ENCODE data around the gene PRDM1. TPM values are rescaled to one million over a fixed set of nuclear protein-coding genes. Genes with fewer than 3 reads are reported as not detected.
A peak's percentile ranks its signal among the peaks of the same experiment; 100 is the strongest.

Gene PRDM1
- total RNA-seq, 1 donor from 2014 or later: 10.5 TPM

- no peak for TF ChIP-seq CTCF (IDR thresholded peaks at IDR 0.05; ENCODE audit: insufficient read depth, low read depth, low read length)
- no peak for TF ChIP-seq EZH2 (IDR thresholded peaks at IDR 0.05; ENCODE audit: insufficient read depth, low read length)
- no peak overlapping the region for H3K4me3 Mint-ChIP-seq (ENCODE audit: unreplicated experiment)
- Histone ChIP-seq H3K4me1 (ENCODE audit: insufficient read depth, low read length) (peaks cover 16% of the 10 kb centered on the region), H3K79me2 (ENCODE audit: insufficient read depth, low read length) (no peaks in the 10 kb centered on the region), H3K36me3 (ENCODE audit: insufficient read depth, low read length) (no peaks in the 10 kb centered on the region), H3K4me3 (ENCODE audit: insufficient read depth, low read depth, low read length) (no peak overlapping the region), H3K27ac (ENCODE audit: low read depth, low read length) (no peak overlapping the region), H3K27me3 (ENCODE audit: insufficient read depth, low read length) (no peaks in the 10 kb centered on the region), H3K9ac (ENCODE audit: low read length) (no peak overlapping the region), H3K4me2 (ENCODE audit: low read length) (no peak overlapping the region), H3K9me3 (ENCODE audit: insufficient read depth, low read depth, low read length) (no peaks in the 10 kb centered on the region), H4K20me1 (ENCODE audit: insufficient read depth, low read length) (no peaks in the 10 kb centered on the region), H2AFZ (ENCODE audit: low read depth, low read length) (no peak overlapping the region)
- no peak for FAIRE-seq
- H3K36me3 Mint-ChIP-seq (ENCODE audit: low read depth, unreplicated experiment): no peaks in the 10 kb centered on the region
- no peaks in the 10 kb centered on the region for H3K27me3 Mint-ChIP-seq (ENCODE audit: low read depth, unreplicated experiment)
- DNase-seq (ENCODE audit: low read depth): peak; percentile 46
- H3K4me1 Mint-ChIP-seq (ENCODE audit: low read depth, unreplicated experiment): peaks cover 9% of the 10 kb centered on the region
- no peak overlapping the region for H3K27ac Mint-ChIP-seq (ENCODE audit: unreplicated experiment)
- H3K9me3 Mint-ChIP-seq (ENCODE audit: unreplicated experiment): no peaks in the 10 kb centered on the region
Measured at GRCh38 chr6:106066989-106067388, 19.1 kb upstream of the PRDM1 start.

GRCh38 chr6:106069478-106069877 lies 16.7 kb upstream of the PRDM1 start:
- Histone ChIP-seq H3K9ac (ENCODE audit: low read length) (no peak overlapping the region), H3K4me1 (ENCODE audit: insufficient read depth, low read length) (peaks cover 9% of the 10 kb centered on the region), H4K20me1 (ENCODE audit: insufficient read depth, low read length) (no peaks in the 10 kb centered on the region), H3K4me2 (ENCODE audit: low read length) (peak overlapping the region; percentile 33), H3K36me3 (ENCODE audit: insufficient read depth, low read length) (no peaks in the 10 kb centered on the region), H3K27me3 (ENCODE audit: insufficient read depth, low read length) (peaks cover 3% of the 10 kb centered on the region), H3K9me3 (ENCODE audit: insufficient read depth, low read depth, low read length) (no peaks in the 10 kb centered on the region), H3K4me3 (ENCODE audit: insufficient read depth, low read depth, low read length) (no peak overlapping the region), H3K79me2 (ENCODE audit: insufficient read depth, low read length) (no peaks in the 10 kb centered on the region), H2AFZ (ENCODE audit: low read depth, low read length) (no peak overlapping the region), H3K27ac (ENCODE audit: low read depth, low read length) (no peak overlapping the region)
- DNase-seq (ENCODE audit: low read depth): peak; percentile 84
- FAIRE-seq: no peak
- Mint-ChIP-seq H3K27me3 (ENCODE audit: low read depth, unreplicated experiment) (no peaks in the 10 kb centered on the region), H3K4me3 (ENCODE audit: unreplicated experiment) (no peak overlapping the region), H3K36me3 (ENCODE audit: low read depth, unreplicated experiment) (no peaks in the 10 kb centered on the region), H3K27ac (ENCODE audit: unreplicated experiment) (no peak overlapping the region), H3K9me3 (ENCODE audit: unreplicated experiment) (no peaks in the 10 kb centered on the region), H3K4me1 (ENCODE audit: low read depth, unreplicated experiment) (peaks cover 9% of the 10 kb centered on the region)
- TF ChIP-seq CTCF (IDR thresholded peaks at IDR 0.05; ENCODE audit: insufficient read depth, low read depth, low read length): no peak
- no peak for TF ChIP-seq EZH2 (IDR thresholded peaks at IDR 0.05; ENCODE audit: insufficient read depth, low read length)

- Histone ChIP-seq H3K79me2 (ENCODE audit: insufficient read depth, low read length) (no peaks in the 10 kb centered on the region), H3K9ac (ENCODE audit: low read length) (no peak overlapping the region), H3K9me3 (ENCODE audit: insufficient read depth, low read depth, low read length) (no peaks in the 10 kb centered on the region), H3K36me3 (ENCODE audit: insufficient read depth, low read length) (no peaks in the 10 kb centered on the region), H4K20me1 (ENCODE audit: insufficient read depth, low read length) (no peaks in the 10 kb centered on the region), H3K4me2 (ENCODE audit: low read length) (no peak overlapping the region), H2AFZ (ENCODE audit: low read depth, low read length) (no peak overlapping the region), H3K4me1 (ENCODE audit: insufficient read depth, low read length) (peaks cover 8% of the 10 kb centered on the region), H3K27me3 (ENCODE audit: insufficient read depth, low read length) (peaks cover 3% of the 10 kb centered on the region), H3K27ac (ENCODE audit: low read depth, low read length) (no peak overlapping the region), H3K4me3 (ENCODE audit: insufficient read depth, low read depth, low read length) (no peak overlapping the region)
- DNase-seq (ENCODE audit: low read depth) (no peak), FAIRE-seq (no peak)
- TF ChIP-seq CTCF (IDR thresholded peaks at IDR 0.05; ENCODE audit: insufficient read depth, low read depth, low read length) (no peak), EZH2 (IDR thresholded peaks at IDR 0.05; ENCODE audit: insufficient read depth, low read length) (no peak)
- Mint-ChIP-seq H3K9me3 (ENCODE audit: unreplicated experiment) (no peaks in the 10 kb centered on the region), H3K4me1 (ENCODE audit: low read depth, unreplicated experiment) (peaks cover 9% of the 10 kb centered on the region), H3K36me3 (ENCODE audit: low read depth, unreplicated experiment) (no peaks in the 10 kb centered on the region), H3K27ac (ENCODE audit: unreplicated experiment) (no peak overlapping the region), H3K27me3 (ENCODE audit: low read depth, unreplicated experiment) (no peaks in the 10 kb centered on the region), H3K4me3 (ENCODE audit: unreplicated experiment) (no peak overlapping the region)
Measured at GRCh38 chr6:106070636-106071035, 15.5 kb upstream of the PRDM1 start.
